WTC11 (cell line): ENCODE results near the gene PIEZO1. TPM values are rescaled to one million over a fixed set of nuclear protein-coding genes. Genes with fewer than 3 reads are reported as not detected.
A peak's percentile ranks its signal among the peaks of the same experiment; 100 is the strongest.

Experiments used
- ATAC-seq: fragments of 200-7000 bp; cut with Tn5 transposase; 2 replicates; pipeline ENCODE4 v1.10.0; 2021; ENCODE audit warnings: mild to moderate bottlenecking, moderate library complexity
- CTCF ChIA-PET: fragments of 300-600 bp; sonication (Branson Sonifier 250); formaldehyde crosslinking; loops from one replicate; lab custom pipeline; 2021; ENCODE audit warnings: antibody characterized with exemption; lab: Charles Lee
- POLR2A ChIA-PET: fragments of 350-600 bp; sonication (Branson Sonifier 250); formaldehyde crosslinking; loops from one replicate; lab custom pipeline; 2021; ENCODE audit warnings: antibody characterized with exemption; lab: Charles Lee
- DNase-seq: peaks from one replicate; pipeline ENCODE4 v3.0.0; 2021; ENCODE audit warnings: low spot score
- H3K27ac Mint-ChIP-seq: 2 replicates; pipeline ENCODE4 v1.8.0; 2021; ENCODE audit warnings: mixed read lengths
- H3K27me3 Mint-ChIP-seq: 2 replicates; pipeline ENCODE4 v1.8.0; 2021; ENCODE audit warnings: low read depth, mild to moderate bottlenecking, moderate library complexity, mixed read lengths
- H3K36me3 Mint-ChIP-seq: 2 replicates; pipeline ENCODE4 v1.8.0; 2021; ENCODE audit warnings: mixed read lengths
- H3K4me1 Mint-ChIP-seq: 2 replicates; pipeline ENCODE4 v1.8.0; 2022; ENCODE audit warnings: mixed read lengths
- H3K4me3 Mint-ChIP-seq: 2 replicates; pipeline ENCODE4 v1.8.0; 2021; ENCODE audit warnings: mild to moderate bottlenecking, moderate library complexity, mixed read lengths
- H3K9me3 Mint-ChIP-seq: 2 replicates; pipeline ENCODE4 v1.8.0; 2021; ENCODE audit warnings: mixed read lengths
- AFF4 ChIP-seq: sonication (generic); formaldehyde crosslinking; IDR thresholded peaks from 2 replicates; pipeline ENCODE4 v1.8.1; 2023; ENCODE audit warnings: mild to moderate bottlenecking, missing genetic modification reagents, borderline replicate concordance
- CDX4 ChIP-seq: fragments of 250-450 bp; sonication (Bioruptor Pico); IDR thresholded peaks from 2 replicates; pipeline ENCODE4 v1.9.0; 2021; ENCODE audit warnings: moderate library complexity, mild to moderate bottlenecking, inconsistent platforms, borderline replicate concordance
- FOXP4 ChIP-seq: sonication (generic); formaldehyde crosslinking; IDR thresholded peaks from 2 replicates; pipeline ENCODE4 v1.8.0; 2022; ENCODE audit warnings: mild to moderate bottlenecking, missing genetic modification reagents
- GTF2I ChIP-seq: fragments of 250-450 bp; sonication (Bioruptor Pico); conservative IDR thresholded peaks from 2 replicates; pipeline ENCODE4 v1.4.0; 2021; ENCODE audit warnings: mild to moderate bottlenecking
- HMGXB4 ChIP-seq: sonication (generic); formaldehyde crosslinking; IDR thresholded peaks from 2 replicates; pipeline ENCODE4 v1.8.1; 2023; ENCODE audit warnings: mild to moderate bottlenecking, moderate library complexity, missing genetic modification reagents
- MAX ChIP-seq: sonication (generic); formaldehyde crosslinking; IDR thresholded peaks from 2 replicates; pipeline ENCODE4 v1.8.0; 2022; ENCODE audit warnings: mild to moderate bottlenecking, missing genetic modification reagents
- NR1H2 ChIP-seq: sonication (generic); formaldehyde crosslinking; IDR thresholded peaks from 2 replicates; pipeline ENCODE4 v1.9.0; 2021; ENCODE audit warnings: mild to moderate bottlenecking, moderate library complexity, missing genetic modification reagents
- OVOL2 ChIP-seq: fragments of 250-450 bp; sonication (Bioruptor Pico); IDR thresholded peaks from 2 replicates; pipeline ENCODE4 v1.9.0; 2021; ENCODE audit warnings: mild to moderate bottlenecking, borderline replicate concordance
- PREB ChIP-seq: sonication (generic); formaldehyde crosslinking; IDR thresholded peaks from 2 replicates; pipeline ENCODE4 v1.8.1; 2022; ENCODE audit warnings: mild to moderate bottlenecking, missing genetic modification reagents, moderate library complexity, borderline replicate concordance
- RELA ChIP-seq: sonication (generic); formaldehyde crosslinking; IDR thresholded peaks from 2 replicates; pipeline ENCODE4 v1.8.1; 2022; ENCODE audit warnings: missing genetic modification reagents, mild to moderate bottlenecking, borderline replicate concordance
- SMAD4 ChIP-seq: sonication (generic); formaldehyde crosslinking; IDR thresholded peaks from 2 replicates; pipeline ENCODE4 v1.8.0; 2022; ENCODE audit warnings: mild to moderate bottlenecking, missing genetic modification reagents
- USF1 ChIP-seq: sonication (generic); formaldehyde crosslinking; IDR thresholded peaks from 2 replicates; pipeline ENCODE4 v1.8.0; 2022; ENCODE audit warnings: mild to moderate bottlenecking, missing genetic modification reagents
- ZNF317 ChIP-seq: sonication (generic); formaldehyde crosslinking; IDR thresholded peaks from 2 replicates; pipeline ENCODE4 v1.8.1; 2023; ENCODE audit warnings: low read depth, mild to moderate bottlenecking, moderate library complexity, missing genetic modification reagents, borderline replicate concordance
- ZNF396 ChIP-seq: fragments of 250-450 bp; sonication (Bioruptor Pico); IDR thresholded peaks from 2 replicates; pipeline ENCODE4 v1.8.0; 2021; ENCODE audit warnings: mild to moderate bottlenecking, moderate library complexity, borderline replicate concordance
- total RNA-seq: library from RNA; stranded (reverse); gene quantifications from 3 replicates; pipeline ENCODE4 v1.2.3, GENCODE V29; 2021
- TF ChIP-seq, protein P1 (sequence below): fragments of 250-450 bp; sonication (Bioruptor Pico); IDR thresholded peaks from 2 replicates; pipeline ENCODE4 v1.9.0; 2021; ENCODE audit warnings: mild to moderate bottlenecking, borderline replicate concordance
- TF ChIP-seq, protein P2 (sequence below): sonication (generic); formaldehyde crosslinking; IDR thresholded peaks from 2 replicates; pipeline ENCODE4 v1.8.0; 2023; ENCODE audit warnings: missing genetic modification reagents, mild to moderate bottlenecking, borderline replicate concordance

Gene PIEZO1
- total RNA-seq, 1 experiment from 2014 or later: 71.3 TPM

- TF ChIP-seq, protein P1, sequence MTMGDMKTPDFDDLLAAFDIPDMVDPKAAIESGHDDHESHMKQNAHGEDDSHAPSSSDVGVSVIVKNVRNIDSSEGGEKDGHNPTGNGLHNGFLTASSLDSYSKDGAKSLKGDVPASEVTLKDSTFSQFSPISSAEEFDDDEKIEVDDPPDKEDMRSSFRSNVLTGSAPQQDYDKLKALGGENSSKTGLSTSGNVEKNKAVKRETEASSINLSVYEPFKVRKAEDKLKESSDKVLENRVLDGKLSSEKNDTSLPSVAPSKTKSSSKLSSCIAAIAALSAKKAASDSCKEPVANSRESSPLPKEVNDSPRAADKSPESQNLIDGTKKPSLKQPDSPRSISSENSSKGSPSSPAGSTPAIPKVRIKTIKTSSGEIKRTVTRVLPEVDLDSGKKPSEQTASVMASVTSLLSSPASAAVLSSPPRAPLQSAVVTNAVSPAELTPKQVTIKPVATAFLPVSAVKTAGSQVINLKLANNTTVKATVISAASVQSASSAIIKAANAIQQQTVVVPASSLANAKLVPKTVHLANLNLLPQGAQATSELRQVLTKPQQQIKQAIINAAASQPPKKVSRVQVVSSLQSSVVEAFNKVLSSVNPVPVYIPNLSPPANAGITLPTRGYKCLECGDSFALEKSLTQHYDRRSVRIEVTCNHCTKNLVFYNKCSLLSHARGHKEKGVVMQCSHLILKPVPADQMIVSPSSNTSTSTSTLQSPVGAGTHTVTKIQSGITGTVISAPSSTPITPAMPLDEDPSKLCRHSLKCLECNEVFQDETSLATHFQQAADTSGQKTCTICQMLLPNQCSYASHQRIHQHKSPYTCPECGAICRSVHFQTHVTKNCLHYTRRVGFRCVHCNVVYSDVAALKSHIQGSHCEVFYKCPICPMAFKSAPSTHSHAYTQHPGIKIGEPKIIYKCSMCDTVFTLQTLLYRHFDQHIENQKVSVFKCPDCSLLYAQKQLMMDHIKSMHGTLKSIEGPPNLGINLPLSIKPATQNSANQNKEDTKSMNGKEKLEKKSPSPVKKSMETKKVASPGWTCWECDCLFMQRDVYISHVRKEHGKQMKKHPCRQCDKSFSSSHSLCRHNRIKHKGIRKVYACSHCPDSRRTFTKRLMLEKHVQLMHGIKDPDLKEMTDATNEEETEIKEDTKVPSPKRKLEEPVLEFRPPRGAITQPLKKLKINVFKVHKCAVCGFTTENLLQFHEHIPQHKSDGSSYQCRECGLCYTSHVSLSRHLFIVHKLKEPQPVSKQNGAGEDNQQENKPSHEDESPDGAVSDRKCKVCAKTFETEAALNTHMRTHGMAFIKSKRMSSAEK (CRISPR knock-in tag): no peak
- TF ChIP-seq RELA (no peak), MAX (CRISPR knock-in tag) (no peak), ZNF396 (no peak), ZNF317 (no peak), FOXP4 (CRISPR knock-in tag) (no peak), HMGXB4 (CRISPR knock-in tag) (no peak)
These were observed 112.2 kb downstream of the PIEZO1 start (continued) for GRCh38 chr16:88672776-88673175.

DNA sequence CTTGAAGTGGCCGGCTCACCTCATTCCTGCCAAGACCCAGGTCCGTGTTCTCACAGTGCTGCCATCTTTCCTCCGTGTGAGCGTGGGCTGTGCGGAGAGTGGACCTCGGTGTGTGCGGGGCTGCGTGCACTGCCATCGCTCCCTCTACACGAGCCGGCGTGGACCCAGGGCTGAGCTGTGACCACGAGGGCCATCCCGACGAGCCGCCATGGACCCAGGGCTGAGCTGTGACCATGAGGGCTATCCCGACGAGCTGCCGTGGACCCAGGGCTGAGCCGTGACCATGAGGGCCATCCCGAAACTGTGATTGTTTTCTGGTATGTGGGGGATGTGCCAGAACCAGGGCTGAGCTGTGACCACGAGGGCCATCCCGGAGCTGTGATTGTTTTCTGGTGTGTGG, 113.2 kb downstream of the PIEZO1 start:
- POLR2A ChIA-PET: no interaction called here
- no peak for DNase-seq
- no peak for TF ChIP-seq CDX4 (CRISPR knock-in tag)
- TF ChIP-seq OVOL2 (CRISPR knock-in tag): no peak
- TF ChIP-seq PREB (CRISPR knock-in tag): no peak
- no peak for TF ChIP-seq AFF4
- TF ChIP-seq SMAD4 (CRISPR knock-in tag): no peak
- no peak for TF ChIP-seq GTF2I
- no peak for TF ChIP-seq NR1H2 (CRISPR knock-in tag)
- TF ChIP-seq, protein P2, sequence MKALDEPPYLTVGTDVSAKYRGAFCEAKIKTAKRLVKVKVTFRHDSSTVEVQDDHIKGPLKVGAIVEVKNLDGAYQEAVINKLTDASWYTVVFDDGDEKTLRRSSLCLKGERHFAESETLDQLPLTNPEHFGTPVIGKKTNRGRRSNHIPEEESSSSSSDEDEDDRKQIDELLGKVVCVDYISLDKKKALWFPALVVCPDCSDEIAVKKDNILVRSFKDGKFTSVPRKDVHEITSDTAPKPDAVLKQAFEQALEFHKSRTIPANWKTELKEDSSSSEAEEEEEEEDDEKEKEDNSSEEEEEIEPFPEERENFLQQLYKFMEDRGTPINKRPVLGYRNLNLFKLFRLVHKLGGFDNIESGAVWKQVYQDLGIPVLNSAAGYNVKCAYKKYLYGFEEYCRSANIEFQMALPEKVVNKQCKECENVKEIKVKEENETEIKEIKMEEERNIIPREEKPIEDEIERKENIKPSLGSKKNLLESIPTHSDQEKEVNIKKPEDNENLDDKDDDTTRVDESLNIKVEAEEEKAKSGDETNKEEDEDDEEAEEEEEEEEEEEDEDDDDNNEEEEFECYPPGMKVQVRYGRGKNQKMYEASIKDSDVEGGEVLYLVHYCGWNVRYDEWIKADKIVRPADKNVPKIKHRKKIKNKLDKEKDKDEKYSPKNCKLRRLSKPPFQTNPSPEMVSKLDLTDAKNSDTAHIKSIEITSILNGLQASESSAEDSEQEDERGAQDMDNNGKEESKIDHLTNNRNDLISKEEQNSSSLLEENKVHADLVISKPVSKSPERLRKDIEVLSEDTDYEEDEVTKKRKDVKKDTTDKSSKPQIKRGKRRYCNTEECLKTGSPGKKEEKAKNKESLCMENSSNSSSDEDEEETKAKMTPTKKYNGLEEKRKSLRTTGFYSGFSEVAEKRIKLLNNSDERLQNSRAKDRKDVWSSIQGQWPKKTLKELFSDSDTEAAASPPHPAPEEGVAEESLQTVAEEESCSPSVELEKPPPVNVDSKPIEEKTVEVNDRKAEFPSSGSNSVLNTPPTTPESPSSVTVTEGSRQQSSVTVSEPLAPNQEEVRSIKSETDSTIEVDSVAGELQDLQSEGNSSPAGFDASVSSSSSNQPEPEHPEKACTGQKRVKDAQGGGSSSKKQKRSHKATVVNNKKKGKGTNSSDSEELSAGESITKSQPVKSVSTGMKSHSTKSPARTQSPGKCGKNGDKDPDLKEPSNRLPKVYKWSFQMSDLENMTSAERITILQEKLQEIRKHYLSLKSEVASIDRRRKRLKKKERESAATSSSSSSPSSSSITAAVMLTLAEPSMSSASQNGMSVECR: no peak
- TF ChIP-seq USF1 (CRISPR knock-in tag): no peak

More for the DNA sequence above, 113.2 kb downstream of the PIEZO1 start:
- Mint-ChIP-seq H3K27ac (0 out of 2 replicates have a peak overlapping the region, but pooled peaks have one; percentile 16), H3K4me3 (no peak overlapping the region), H3K4me1 (peaks cover 2% of the 10 kb centered on the region; the same call in 1 of the 2 replicates), H3K36me3 (peaks cover 12% of the 10 kb centered on the region), H3K9me3 (peaks cover 7% of the 10 kb centered on the region), H3K27me3 (no peaks in the 10 kb centered on the region)
- ATAC-seq: no peak
- CTCF ChIA-PET: interaction anchor here (1.2 to 8.4 kb wide), 21 partner anchors 8 to 113 kb away, joined by 3 to 111 read pairs (median 9); partner anchors contain the start of genes CTU2, CYBA, IL17C and MVD
